HepG2 (cell line): ENCODE measurements around the gene MLST8. TPM values are rescaled to one million over a fixed set of nuclear protein-coding genes. Genes with fewer than 3 reads are reported as not detected.

Experiments used
- ATAC-seq: fragments of 200-7000 bp; cut with Tn5 transposase; 3 replicates; pipeline ENCODE4 v1.9.1; 2020; ENCODE audit warnings: mild to moderate bottlenecking, moderate library complexity
- BruUV-seq: library from RNA; stranded (reverse); fragments of 400-500 nt; replicated peaks from 2 replicates; lab custom pipeline; 2021; lab: Mats Ljungman, UMichigan
- CTCF ChIA-PET: fragments of 300-600 bp; formaldehyde crosslinking; extraction: SDS; loops from one replicate; lab custom pipeline; 2021; ENCODE audit warnings: low total read pairs, inconsistent platforms, low intra/inter-chr PET ratio; lab: Yijun Ruan, JAX
- POLR2A ChIA-PET: fragments of 350-600 bp; sonication (Branson Sonifier 250); formaldehyde crosslinking; loops from one replicate; lab custom pipeline; 2020; ENCODE audit warnings: antibody characterized with exemption, inconsistent platforms; lab: Yijun Ruan, JAX
- DNase-seq: peaks from one replicate; pipeline ENCODE4 v3.0.0-alpha.2; 2015; ENCODE audit warnings: low spot score
- FAIRE-seq: peaks from 3 replicates; lab custom pipeline; 2011; peaks lifted over from hg19 to GRCh38; lab: Jason Lieb, UNC
- H2AFZ ChIP-seq: one replicate; pipeline ENCODE4 v1.6.1; 2011; ENCODE audit warnings: low read length, inconsistent platforms
- H3K27ac ChIP-seq: fragments of 300-600 bp; 3 replicates; pipeline ENCODE4 v1.8.0; 2011; ENCODE audit warnings: mixed run types, mild to moderate bottlenecking, mixed read lengths, low read length, inconsistent platforms; ENCODE audit not compliant: insufficient read depth; ENCODE audit errors: extremely low read length
- H3K27me3 ChIP-seq, 2 experiments: fragments of 200-600 bp in 1 of 2; 2 replicates in 1 of 2; 3 replicates in 1 of 2; pipeline versions ENCODE4 v1.6.0 to v1.8.0; 2011; ENCODE audit warnings: low read length in 2 of 2, mild to moderate bottlenecking in 2 of 2, moderate library complexity in 2 of 2, inconsistent platforms in 1 of 2; ENCODE audit not compliant: insufficient read depth in 2 of 2, control insufficient read depth in 1 of 2
- H3K36me3 ChIP-seq, 2 experiments: fragments of 200-600 bp in 1 of 2; replicated peaks in 1 of 2; 2 replicates in 1 of 2; 3 replicates in 1 of 2; pipeline versions ENCODE4 v1.5.1 to v1.8.0; 2011; ENCODE audit warnings: low read length in 2 of 2, inconsistent platforms in 1 of 2; ENCODE audit not compliant: insufficient read depth in 2 of 2, control insufficient read depth in 1 of 2
- H3K4me1 ChIP-seq: 2 replicates; pipeline ENCODE4 v1.5.1; 2012; ENCODE audit warnings: low read length, inconsistent platforms; ENCODE audit not compliant: insufficient read depth
- H3K4me2 ChIP-seq: 2 replicates; pipeline ENCODE4 v1.6.0; 2011; ENCODE audit warnings: low read depth, low read length, inconsistent platforms
- H3K4me3 ChIP-seq, 3 experiments: fragments of 200-600 bp in 1 of 3; sonication (generic), shearing (Covaris generic) in 1 of 3; replicated peaks in 1 of 3; 2 replicates each; pipeline ENCODE4 v1.5.1; 2011 to 2016; ENCODE audit warnings: low read length in 3 of 3, inconsistent platforms in 2 of 3, low read depth in 2 of 3, mild to moderate bottlenecking in 2 of 3, control low read depth in 1 of 3, mixed read lengths in 1 of 3; ENCODE audit not compliant: insufficient read depth in 1 of 3
- H3K79me2 ChIP-seq: one replicate; pipeline ENCODE4 v1.6.1; 2011; ENCODE audit warnings: low read length, inconsistent platforms; ENCODE audit not compliant: insufficient read depth
- H3K9ac ChIP-seq: 2 replicates; pipeline ENCODE4 v1.6.0; 2011; ENCODE audit warnings: mild to moderate bottlenecking, low read depth, low read length, inconsistent platforms; ENCODE audit not compliant: insufficient read depth
- H3K9me3 ChIP-seq: 2 replicates; pipeline ENCODE4 v1.5.1; 2012; ENCODE audit warnings: mild to moderate bottlenecking, low read length
- H4K20me1 ChIP-seq: 2 replicates; pipeline ENCODE4 v1.6.0; 2011; ENCODE audit warnings: inconsistent platforms, mild to moderate bottlenecking, low read length, moderate library complexity; ENCODE audit not compliant: insufficient read depth
- BCL3 ChIP-seq: sonication (generic); formaldehyde crosslinking; IDR thresholded peaks from 2 replicates; pipeline ENCODE4 v1.5.1; 2020; ENCODE audit warnings: mild to moderate bottlenecking, missing genetic modification reagents, moderate library complexity
- HMGXB4 ChIP-seq, 2 experiments: sonication (generic) in 1 of 2; formaldehyde crosslinking in 1 of 2; IDR thresholded peaks; 2 replicates each; pipeline versions ENCODE4 v1.4.0 to v1.6.1; 2018 to 2020; ENCODE audit warnings: missing genetic modification reagents in 2 of 2, borderline replicate concordance in 1 of 2, low read depth in 1 of 2, mild to moderate bottlenecking in 1 of 2, missing biosample characterization in 1 of 2
- HNRNPK ChIP-seq: fragments of 200-400 bp; formaldehyde crosslinking; IDR thresholded peaks from 2 replicates; pipeline ENCODE4 v1.6.1; 2018; ENCODE audit warnings: low read length, low read depth, moderate library complexity, mild to moderate bottlenecking; ENCODE audit not compliant: poor library complexity, severe bottlenecking
- HNRNPLL ChIP-seq: fragments of 200-400 bp; formaldehyde crosslinking; IDR thresholded peaks from 2 replicates; pipeline ENCODE4 v1.6.1; 2017; ENCODE audit warnings: mild to moderate bottlenecking, low read depth, low read length; ENCODE audit not compliant: poor library complexity, severe bottlenecking
- KDM5B ChIP-seq: sonication (generic); formaldehyde crosslinking; IDR thresholded peaks from 2 replicates; pipeline ENCODE4 v1.4.0; 2020; ENCODE audit warnings: missing genetic modification reagents, mild to moderate bottlenecking, borderline replicate concordance
- LCORL ChIP-seq, 2 experiments: fragments of 450-650 bp in 1 of 2; sonication (generic) in 1 of 2; formaldehyde crosslinking in 1 of 2; IDR thresholded peaks; 2 replicates each; pipeline versions ENCODE4 v1.5.0 to v1.6.1; 2017 to 2020; ENCODE audit warnings: antibody characterized with exemption in 1 of 2, missing genetic modification reagents in 1 of 2
- TBP ChIP-seq: sonication (generic); formaldehyde crosslinking; IDR thresholded peaks from 2 replicates; pipeline ENCODE4 v1.5.0; 2020; ENCODE audit warnings: missing genetic modification reagents
- TIGD3 ChIP-seq: sonication (generic); formaldehyde crosslinking; IDR thresholded peaks from 2 replicates; pipeline ENCODE4 v1.5.1; 2020; ENCODE audit warnings: mild to moderate bottlenecking, missing genetic modification reagents, borderline replicate concordance
- ZNF564 ChIP-seq: sonication (generic); formaldehyde crosslinking; IDR thresholded peaks from 2 replicates; pipeline ENCODE4 v1.8.1; 2023; ENCODE audit warnings: mild to moderate bottlenecking, missing genetic modification reagents
- ZNF740 ChIP-seq: sonication (generic); formaldehyde crosslinking; IDR thresholded peaks from 2 replicates; pipeline ENCODE4 v1.4.0; 2020; ENCODE audit warnings: missing genetic modification reagents
- WGBS: methylation state at CpG from one replicate; pipeline ENCODE4 v1.1.6; 2017; ENCODE audit warnings: low lambda C conversion rate; 5-methylcytosine and 5-hydroxymethylcytosine counted together
- in situ Hi-C: cut with HindIII; loops from 2 replicates; pipeline ENCODE4 v1.10.0; 2017; ENCODE audit warnings: low pct_unique_long_range_greater_than_20kb; ENCODE audit not compliant: extremely low pct_ligation_motif_present
- intact Hi-C: fragments of 100-400 bp; cut with micrococcal nuclease; formaldehyde crosslinking; loops from one replicate; pipeline ENCODE4 v1.10.0; 2022; ENCODE audit not compliant: unreplicated experiment
- polyA plus RNA-seq, 8 experiments: library from polyadenylated mRNA; depleted of rRNA in 3 of 8; stranded (reverse) in 7 of 8; unstranded in 1 of 8; fragments of >200 nt; fragmentation: Illumina TruSeq in 4 of 8; extraction: Trizol in 4 of 8; gene quantifications; 2 replicates each; pipeline versions ENCODE4 v1.2.1 to v1.2.3, GENCODE V29; 2011 to 2016; ENCODE audit warnings: low read depth in 4 of 8, missing spikeins in 1 of 8, mixed read lengths in 1 of 8; ENCODE audit not compliant: insufficient read depth in 1 of 8
- total RNA-seq, 5 experiments: library from RNA; depleted of rRNA; stranded (reverse); fragments of >200 nt; fragmentation: Illumina TruSeq; extraction: Trizol; gene quantifications; 2 replicates each; pipeline ENCODE4 v1.2.3, GENCODE V29; 2016; ENCODE audit warnings: low read depth in 1 of 5

MLST8 gene
- total and polyA plus RNA-seq, 2 of the 13 experiments (the other 11 are each of a cell fraction or from before 2014, with no cell fraction given), result 30.8 to 72.7 TPM

- H4K20me1 ChIP-seq, result no peaks in the 10 kb centered on the region
- H3K79me2 ChIP-seq, result no peaks in the 10 kb centered on the region
- in situ Hi-C loops (no loop called here), intact Hi-C loops (loop anchor here (5.0 kb wide), 2 partner anchors 33 to 57 kb away; partner anchors contain the start of gene ECI1)
- no peak for FAIRE-seq
- H3K27me3 ChIP-seq, result peaks cover 2 to 39% of the 10 kb centered on the region in 2 experiments; a peak in 3 of 5 replicates
- H3K27ac ChIP-seq, result no peak overlapping the region
- H3K4me3 ChIP-seq, result peak overlapping the region; percentile 53 to 66 (median 53)
- CTCF ChIA-PET, result interaction anchor here (1.6 kb wide), 1 partner anchor 56 kb away, joined by 6 read pairs; the partner anchor contains the start of gene ECI1
- POLR2A ChIA-PET, result interaction anchor here (0.6 to 2.9 kb wide), 10 partner anchors 9 to 56 kb away, joined by 3 to 19 read pairs (median 4); partner anchors contain the start of genes E4F1, ECI1, PGP and TRAF7
- WGBS, result no CpG with 5 or more reads among the region's 49 CpGs
- H3K4me1 ChIP-seq, result peaks cover 59% of the 10 kb centered on the region
- H3K9ac ChIP-seq, result peak overlapping the region; percentile 44; the same call in 1 of the 2 replicates
- DNase-seq, result no peak
- BruUV-seq, result no TSS peak
- no peaks in the 10 kb centered on the region for H3K9me3 ChIP-seq
- H3K36me3 ChIP-seq, result no peaks in the 10 kb centered on the region
- H2AFZ ChIP-seq, result no peak overlapping the region
- ATAC-seq, result peak; percentile 57
- H3K4me2 ChIP-seq, result peak overlapping the region; percentile 71
- TF ChIP-seq HMGXB4 (CRISPR knock-in tag; IDR thresholded peaks at IDR 0.05; ENCODE audit: borderline replicate concordance in 1 of 2, low read depth in 1 of 2) (peak in 1 of 2 experiments; percentile 44; a peak in 1 of 4 replicates), TBP (CRISPR knock-in tag) (no peak), HNRNPK (peak; percentile 10), ZNF564 (no peak), LCORL (IDR thresholded peaks at IDR 0.05) (no peak), LCORL (CRISPR knock-in tag; IDR thresholded peaks at IDR 0.05) (0 out of 2 replicates have a peak, but pooled peaks have one; percentile 10), HNRNPLL (peak; percentile 22), TIGD3 (CRISPR knock-in tag) (0 out of 2 replicates have a peak, but pooled peaks have one; percentile 49), KDM5B (CRISPR knock-in tag) (peak; percentile 22; the same call in 1 of the 2 replicates), BCL3 (peak; percentile 50; the same call in 1 of the 2 replicates), ZNF740 (CRISPR knock-in tag) (0 out of 2 replicates have a peak, but pooled peaks have one; percentile 21)
These were observed 9.7 kb upstream of the MLST8 start for GRCh38 chr16:2195322-2196161.
